DOHH2 (cell line): Measurements from ENCODE around the gene SMIM33.

ENCODE experiments used
- H3F3A ChIP-seq: fragments of 200-600 bp; sonication (generic), shearing (Covaris generic); 2 replicates; pipeline ENCODE4 v1.6.0; 2016; ENCODE audit warnings: antibody characterized with exemption, mild to moderate bottlenecking; ENCODE audit not compliant: control insufficient read depth, insufficient read depth
- H3K27ac ChIP-seq: fragments of 200-600 bp; sonication (generic); 2 replicates; pipeline ENCODE4 v1.5.1; 2014; ENCODE audit warnings: low read depth, mild to moderate bottlenecking, low read length, moderate library complexity
- H3K27me3 ChIP-seq: fragments of 200-600 bp; sonication (generic); 2 replicates; pipeline ENCODE4 v1.6.1; 2014; ENCODE audit warnings: mild to moderate bottlenecking, low read length, mixed read lengths; ENCODE audit not compliant: control insufficient read depth
- H3K36me3 ChIP-seq: fragments of 200-600 bp; sonication (generic); 2 replicates; pipeline ENCODE4 v1.6.1; 2014; ENCODE audit warnings: mild to moderate bottlenecking, low read length, moderate library complexity, mixed read lengths; ENCODE audit not compliant: control insufficient read depth
- H3K4me1 ChIP-seq: fragments of 200-600 bp; sonication (generic); 2 replicates; pipeline ENCODE4 v1.6.1; 2014; ENCODE audit warnings: mild to moderate bottlenecking, low read length, mixed read lengths; ENCODE audit not compliant: control insufficient read depth
- H3K4me2 ChIP-seq: fragments of 200-600 bp; sonication (generic); 2 replicates; pipeline ENCODE4 v1.6.0; 2014; ENCODE audit warnings: mild to moderate bottlenecking, low read length, moderate library complexity
- H3K4me3 ChIP-seq: fragments of 200-600 bp; sonication (generic); 2 replicates; pipeline ENCODE4 v1.5.1; 2014; ENCODE audit warnings: mild to moderate bottlenecking, low read length, mixed read lengths
- H3K79me2 ChIP-seq: fragments of 200-600 bp; sonication (generic); 2 replicates; pipeline ENCODE4 v1.6.1; 2014; ENCODE audit warnings: mild to moderate bottlenecking, low read length, mixed read lengths; ENCODE audit not compliant: control insufficient read depth
- H3K9me2 ChIP-seq: fragments of 200-600 bp; sonication (generic); replicated peaks from 2 replicates; pipeline ENCODE4 v1.6.1; 2014; ENCODE audit warnings: mild to moderate bottlenecking, low read length, mixed read lengths; ENCODE audit not compliant: control insufficient read depth
- H3K9me3 ChIP-seq: fragments of 200-600 bp; sonication (generic); 2 replicates; pipeline ENCODE4 v1.6.1; 2014; ENCODE audit warnings: antibody characterized with exemption, low read length, mixed read lengths; ENCODE audit not compliant: control insufficient read depth, insufficient read depth
- H4K20me1 ChIP-seq: fragments of 200-600 bp; sonication (generic); 2 replicates; pipeline ENCODE4 v1.6.0; 2014; ENCODE audit warnings: low read depth, mild to moderate bottlenecking, antibody characterized with exemption, low read length, moderate library complexity; ENCODE audit not compliant: control insufficient read depth, insufficient read depth
- EZH2phosphoT487 ChIP-seq: fragments of 200-600 bp; sonication (generic); IDR thresholded peaks from 2 replicates; pipeline ENCODE4 v1.6.1; 2017; ENCODE audit warnings: borderline replicate concordance, mild to moderate bottlenecking, antibody characterized with exemption, low read length, moderate library complexity, mixed read lengths
- TF ChIP-seq, protein P1 (sequence below): fragments of 200-600 bp; sonication (generic); IDR thresholded peaks from one replicate; pipeline ENCODE4 v1.5.1; 2014; ENCODE audit warnings: antibody characterized with exemption, mild to moderate bottlenecking, low read depth, low read length; ENCODE audit not compliant: poor library complexity, severe bottlenecking

Gene SMIM33

DNA sequence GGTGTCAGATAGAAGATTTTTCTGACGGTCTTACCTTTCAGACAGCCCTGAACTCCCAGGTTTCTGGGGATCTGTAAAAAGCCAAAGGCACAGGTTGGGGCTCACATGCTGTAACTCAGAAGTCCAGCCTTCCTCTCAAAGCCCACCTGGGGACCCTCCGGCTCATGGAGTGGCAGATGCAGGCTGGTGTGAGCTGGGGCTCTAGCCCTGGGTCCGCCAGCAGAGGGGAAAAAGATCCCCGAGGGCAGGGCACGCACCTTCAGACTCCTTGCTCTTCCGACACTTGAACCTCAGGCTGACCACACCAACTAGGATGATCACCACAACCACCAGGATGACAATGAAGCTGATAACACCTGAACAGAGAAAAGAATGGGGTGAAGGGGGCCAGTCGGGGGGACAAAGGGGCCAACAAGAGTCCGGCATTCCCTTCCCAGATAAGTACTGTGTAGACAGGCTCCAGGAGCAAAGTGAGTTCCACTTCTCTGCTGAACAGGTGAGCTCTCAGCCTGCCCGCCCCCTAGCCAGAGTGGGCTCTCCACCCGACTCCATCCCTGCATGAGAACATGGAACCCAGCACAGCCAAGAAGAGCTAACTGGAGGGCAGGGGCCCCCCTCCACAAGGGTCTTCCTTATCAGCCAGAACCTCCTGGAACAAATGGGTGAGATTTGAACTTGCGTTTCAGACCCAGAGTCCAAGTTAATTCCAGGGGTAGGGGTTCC lies 16.1 kb upstream of the SMIM33 start:
- Histone ChIP-seq H3K36me3 (no peaks in the 10 kb centered on the region), H3K27ac (no peak overlapping the region), H3K9me3 (no peaks in the 10 kb centered on the region), H3F3A (no peaks in the 10 kb centered on the region), H4K20me1 (no peaks in the 10 kb centered on the region), H3K9me2 (no peaks in the 10 kb centered on the region), H3K4me2 (no peak overlapping the region), H3K27me3 (0 out of 2 replicates have a peak, but pooled peaks cover 4% of the 10 kb centered on the region), H3K4me3 (no peak overlapping the region), H3K79me2 (no peaks in the 10 kb centered on the region), H3K4me1 (0 out of 2 replicates have a peak, but pooled peaks cover 5% of the 10 kb centered on the region)
- TF ChIP-seq EZH2phosphoT487: no peak

DNA sequence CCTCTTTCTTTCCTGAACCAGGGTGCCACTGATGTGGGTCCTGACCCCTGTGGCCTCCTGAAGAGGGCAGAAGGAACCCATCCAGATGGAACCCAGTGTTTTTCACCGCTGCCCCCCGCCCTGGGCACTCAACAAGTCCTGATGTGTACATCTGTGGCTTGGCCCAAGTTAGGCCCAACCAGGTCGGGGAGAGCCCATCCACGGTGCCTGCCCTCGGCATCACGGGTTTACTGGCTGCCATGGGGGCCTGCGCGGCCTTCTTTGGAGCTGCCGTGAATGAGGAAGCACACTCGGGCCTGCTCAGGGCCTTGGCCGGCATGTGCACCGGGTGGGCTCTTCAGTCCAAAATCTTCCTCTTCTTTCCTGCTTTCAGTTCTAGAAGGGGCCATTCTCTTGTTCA lies 14.0 kb upstream of the SMIM33 start:
- Histone ChIP-seq H3K27me3 (0 out of 2 replicates have a peak, but pooled peaks cover 4% of the 10 kb centered on the region), H4K20me1 (no peaks in the 10 kb centered on the region), H3K4me2 (no peak overlapping the region), H3K4me1 (0 out of 2 replicates have a peak, but pooled peaks cover 5% of the 10 kb centered on the region), H3K9me3 (no peaks in the 10 kb centered on the region), H3K9me2 (no peaks in the 10 kb centered on the region), H3K36me3 (no peaks in the 10 kb centered on the region), H3K4me3 (no peak overlapping the region), H3K79me2 (no peaks in the 10 kb centered on the region), H3F3A (no peaks in the 10 kb centered on the region), H3K27ac (no peak overlapping the region)
- TF ChIP-seq, protein P1, sequence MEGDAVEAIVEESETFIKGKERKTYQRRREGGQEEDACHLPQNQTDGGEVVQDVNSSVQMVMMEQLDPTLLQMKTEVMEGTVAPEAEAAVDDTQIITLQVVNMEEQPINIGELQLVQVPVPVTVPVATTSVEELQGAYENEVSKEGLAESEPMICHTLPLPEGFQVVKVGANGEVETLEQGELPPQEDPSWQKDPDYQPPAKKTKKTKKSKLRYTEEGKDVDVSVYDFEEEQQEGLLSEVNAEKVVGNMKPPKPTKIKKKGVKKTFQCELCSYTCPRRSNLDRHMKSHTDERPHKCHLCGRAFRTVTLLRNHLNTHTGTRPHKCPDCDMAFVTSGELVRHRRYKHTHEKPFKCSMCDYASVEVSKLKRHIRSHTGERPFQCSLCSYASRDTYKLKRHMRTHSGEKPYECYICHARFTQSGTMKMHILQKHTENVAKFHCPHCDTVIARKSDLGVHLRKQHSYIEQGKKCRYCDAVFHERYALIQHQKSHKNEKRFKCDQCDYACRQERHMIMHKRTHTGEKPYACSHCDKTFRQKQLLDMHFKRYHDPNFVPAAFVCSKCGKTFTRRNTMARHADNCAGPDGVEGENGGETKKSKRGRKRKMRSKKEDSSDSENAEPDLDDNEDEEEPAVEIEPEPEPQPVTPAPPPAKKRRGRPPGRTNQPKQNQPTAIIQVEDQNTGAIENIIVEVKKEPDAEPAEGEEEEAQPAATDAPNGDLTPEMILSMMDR: no peak
- TF ChIP-seq EZH2phosphoT487: no peak

DNA sequence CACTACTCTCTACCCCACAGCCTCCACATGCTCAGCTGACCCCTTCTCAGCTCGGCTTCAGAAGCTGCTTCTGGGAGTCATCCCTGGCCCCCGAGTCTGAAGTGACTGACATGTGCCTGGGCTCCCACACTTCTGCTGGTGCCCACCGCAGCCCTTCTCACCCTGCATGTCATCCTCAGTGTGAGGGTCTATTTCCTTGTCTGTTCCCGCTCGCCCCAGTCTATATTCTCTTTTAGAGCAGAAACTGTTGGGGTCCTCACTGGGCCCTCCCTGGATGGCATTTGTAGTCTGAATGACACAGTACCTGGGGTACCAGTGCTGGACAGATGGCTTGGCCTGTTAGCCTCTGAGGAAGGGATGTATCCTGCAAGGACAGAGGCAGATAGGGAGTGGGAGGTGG lies 13.6 kb upstream of the SMIM33 start:
- Histone ChIP-seq H3K9me2 (no peaks in the 10 kb centered on the region), H3K4me1 (0 out of 2 replicates have a peak, but pooled peaks cover 5% of the 10 kb centered on the region), H3K27ac (no peak overlapping the region), H3K4me3 (no peak overlapping the region), H3K4me2 (no peak overlapping the region), H3K27me3 (peaks cover 5% of the 10 kb centered on the region; the same call in 1 of the 2 replicates), H3F3A (no peaks in the 10 kb centered on the region), H4K20me1 (no peaks in the 10 kb centered on the region), H3K79me2 (no peaks in the 10 kb centered on the region), H3K9me3 (no peaks in the 10 kb centered on the region), H3K36me3 (no peaks in the 10 kb centered on the region)
- no peak for TF ChIP-seq EZH2phosphoT487
- TF ChIP-seq, protein P1: no peak

DNA sequence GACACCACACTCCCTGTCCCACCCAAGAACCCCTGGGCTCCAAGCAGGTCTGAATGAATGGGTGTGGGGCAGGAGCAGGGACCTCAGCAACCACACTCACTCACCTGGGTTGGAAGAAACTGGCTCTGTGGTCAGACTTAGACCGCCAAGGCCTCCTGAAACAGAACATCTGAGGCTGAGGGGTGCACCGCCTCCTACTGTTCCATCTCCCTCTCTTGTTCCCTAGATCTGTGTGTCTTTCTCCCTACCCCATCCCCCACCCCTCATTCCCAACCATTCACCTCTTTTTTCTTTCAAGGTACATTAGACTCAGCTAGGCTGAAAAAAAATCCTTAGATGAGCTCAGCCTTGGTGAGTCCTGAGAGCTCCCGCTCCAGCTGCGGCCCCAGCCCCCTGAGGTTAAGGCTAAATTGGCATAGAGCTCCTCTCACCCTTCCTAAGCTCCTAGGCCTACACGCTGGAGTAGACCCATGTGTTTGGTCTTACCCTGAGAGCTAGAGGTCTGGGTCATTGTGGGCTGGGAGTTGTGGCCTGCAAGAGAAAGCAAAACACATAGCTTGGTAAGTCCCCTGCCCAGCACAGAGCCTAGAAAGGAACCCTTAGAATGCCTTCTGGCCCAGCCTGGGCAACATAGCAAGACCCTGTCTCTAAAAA lies 13.0 kb upstream of the SMIM33 start:
- 0 out of 2 replicates have a peak, but pooled peaks cover 5% of the 10 kb centered on the region for H3K4me1 ChIP-seq
- TF ChIP-seq, protein P1: no peak
- TF ChIP-seq EZH2phosphoT487: no peak
- no peaks in the 10 kb centered on the region for H3K9me2 ChIP-seq
- no peaks in the 10 kb centered on the region for H3K9me3 ChIP-seq
- H3K36me3 ChIP-seq: no peaks in the 10 kb centered on the region
- no peaks in the 10 kb centered on the region for H3F3A ChIP-seq
- H3K27ac ChIP-seq: no peak overlapping the region
- no peaks in the 10 kb centered on the region for H3K79me2 ChIP-seq
- H4K20me1 ChIP-seq: no peaks in the 10 kb centered on the region
- no peak overlapping the region for H3K4me3 ChIP-seq
- H3K4me2 ChIP-seq: no peak overlapping the region
- peaks cover 7% of the 10 kb centered on the region; the same call in 1 of the 2 replicates for H3K27me3 ChIP-seq
